Nephron (organoid): Measurements from ENCODE around the gene TWF2.

Experiments
- H3K27ac Mint-ChIP-seq, 3 experiments: 2 replicates each; pipeline ENCODE4 v1.8.0; 2020; ENCODE audit warnings: mixed read lengths in 3 of 3, mild to moderate bottlenecking in 2 of 3, moderate library complexity in 1 of 3
- H3K27me3 Mint-ChIP-seq: 2 replicates; pipeline ENCODE4 v1.8.0; 2021; ENCODE audit warnings: low read depth, mild to moderate bottlenecking, moderate library complexity, mixed read lengths
- H3K36me3 Mint-ChIP-seq: 2 replicates; pipeline ENCODE4 v1.8.0; 2020; ENCODE audit warnings: low read depth, mixed read lengths
- H3K4me1 Mint-ChIP-seq: 2 replicates; pipeline ENCODE4 v1.8.0; 2020; ENCODE audit warnings: mixed read lengths
- H3K4me3 Mint-ChIP-seq, 3 experiments: 2 replicates each; pipeline ENCODE4 v1.8.0; 2020; ENCODE audit warnings: mild to moderate bottlenecking in 3 of 3, mixed read lengths in 3 of 3, moderate library complexity in 2 of 3
- H3K9me3 Mint-ChIP-seq: 2 replicates; pipeline ENCODE4 v1.8.0; 2020; ENCODE audit warnings: mixed read lengths
- CTCF ChIP-seq, 3 experiments: fragments of 200-600 bp; sonication (generic); IDR thresholded peaks; one replicate each; pipeline ENCODE4 v1.5.0; 2021; ENCODE audit warnings: antibody characterized with exemption in 3 of 3; ENCODE audit not compliant: unreplicated experiment in 3 of 3

TWF2 gene

DNA sequence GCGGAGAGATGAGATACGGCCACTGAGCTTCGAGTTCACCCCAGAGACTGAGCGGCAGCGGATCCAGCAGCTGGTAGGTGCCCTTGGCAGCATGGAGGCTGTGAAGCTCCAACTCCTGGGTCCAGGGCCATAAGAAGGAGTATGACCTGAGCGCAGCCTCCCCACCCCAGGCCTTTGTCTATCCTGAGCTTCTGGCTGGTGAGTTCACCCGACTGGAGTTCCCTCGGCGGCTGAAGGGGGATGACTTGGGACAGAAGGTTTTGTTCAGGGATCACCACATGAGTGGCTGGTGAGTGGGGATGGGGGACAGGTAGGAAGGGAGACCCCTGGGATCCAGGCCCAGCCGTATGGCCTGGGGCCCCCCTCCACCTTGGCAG is 9.2 kb upstream of the TWF2 start:
- TF ChIP-seq CTCF (IDR thresholded peaks at IDR 0.05; ENCODE audit: unreplicated experiment in 3 of 3) = no peak
- Mint-ChIP-seq H3K9me3 (no peaks in the 10 kb centered on the region), H3K4me1 (no peaks in the 10 kb centered on the region)

GRCh38 chr3:52247409-52248164 is 8.6 kb upstream of the TWF2 start:
- peak overlapping the region; percentile 22 to 83 (median 67) for H3K4me3 Mint-ChIP-seq
- H3K27me3 Mint-ChIP-seq = peaks cover 5% of the 10 kb centered on the region
- H3K4me1 Mint-ChIP-seq = no peaks in the 10 kb centered on the region
- peak overlapping the region in 1 of 3 experiments; percentile 31 for H3K27ac Mint-ChIP-seq
- TF ChIP-seq CTCF (IDR thresholded peaks at IDR 0.05; ENCODE audit: unreplicated experiment in 3 of 3) = no peak
- H3K9me3 Mint-ChIP-seq = no peaks in the 10 kb centered on the region
- peaks cover 20% of the 10 kb centered on the region for H3K36me3 Mint-ChIP-seq

More for the DNA sequence above, 9.2 kb upstream of the TWF2 start:
- peaks cover 5% of the 10 kb centered on the region for H3K27me3 Mint-ChIP-seq
- peak overlapping the region in 1 of 3 experiments; percentile 31 for H3K27ac Mint-ChIP-seq
- H3K4me3 Mint-ChIP-seq = no peak overlapping the region
- peaks cover 24% of the 10 kb centered on the region for H3K36me3 Mint-ChIP-seq

- TF ChIP-seq CTCF (IDR thresholded peaks at IDR 0.05; ENCODE audit: unreplicated experiment in 3 of 3) = no peak
- Mint-ChIP-seq H3K4me3 (peak overlapping the region; percentile 80 to 83 (median 83)), H3K4me1 (no peaks in the 10 kb centered on the region), H3K27me3 (peaks cover 5% of the 10 kb centered on the region), H3K36me3 (peaks cover 15% of the 10 kb centered on the region), H3K27ac (peak overlapping the region; percentile 30 to 44 (median 31)), H3K9me3 (no peaks in the 10 kb centered on the region)
These were observed 7.9 kb upstream of the TWF2 start for GRCh38 chr3:52246728-52247408.

DNA sequence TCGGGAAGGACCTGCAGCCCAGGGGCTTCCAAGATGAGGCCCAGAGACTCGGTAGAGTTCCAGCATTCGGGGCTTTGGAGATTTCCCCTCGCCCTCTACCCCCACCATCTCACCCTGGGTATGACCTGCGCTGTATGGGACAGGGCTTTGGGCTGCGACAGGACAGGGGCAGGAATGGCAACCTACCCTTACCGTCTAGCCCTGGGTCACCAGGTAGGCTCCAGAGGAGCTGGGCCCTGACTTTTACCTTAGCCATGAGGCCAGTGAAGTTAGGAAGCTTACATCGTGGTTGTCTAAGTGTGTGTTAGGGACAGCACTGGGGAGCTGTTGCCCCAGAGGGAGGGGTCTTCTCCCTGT is 7.3 kb upstream of the TWF2 start:
- H3K4me1 Mint-ChIP-seq = no peaks in the 10 kb centered on the region
- peaks cover 13% of the 10 kb centered on the region for H3K36me3 Mint-ChIP-seq
- no peak for TF ChIP-seq CTCF (IDR thresholded peaks at IDR 0.05; ENCODE audit: unreplicated experiment in 3 of 3)
- peak overlapping the region; percentile 80 to 83 (median 83) for H3K4me3 Mint-ChIP-seq
- no peaks in the 10 kb centered on the region for H3K9me3 Mint-ChIP-seq
- H3K27ac Mint-ChIP-seq = peak overlapping the region in 1 of 3 experiments; percentile 44
- peaks cover 5% of the 10 kb centered on the region for H3K27me3 Mint-ChIP-seq

- H3K4me3 Mint-ChIP-seq = peak within 1 kb of the TSS; percentile 80 to 83 (median 83)
- peak within 1 kb of the TSS in 2 of 3 experiments; percentile 30 to 44 for H3K27ac Mint-ChIP-seq
- H3K27me3 Mint-ChIP-seq = peaks cover 5% of the 10 kb centered on the region
- H3K36me3 Mint-ChIP-seq = peaks cover 12% of the 10 kb centered on the region
- H3K9me3 Mint-ChIP-seq = no peaks in the 10 kb centered on the region
- H3K4me1 Mint-ChIP-seq = peaks cover 5% of the 10 kb centered on the region
- no peak for TF ChIP-seq CTCF (IDR thresholded peaks at IDR 0.05; ENCODE audit: unreplicated experiment in 3 of 3)
These were observed 6.6 kb upstream of the TWF2 start, which contains the start of gene PPM1M for GRCh38 chr3:52245322-52246263. Gene PPM1M, plus strand, starts transcription at chr3:52245759. Its CDS starts 66 bp downstream, at chr3:52245825.
